ENCODE results near the gene OPCML. TPM values are rescaled to one million over a fixed set of nuclear protein-coding genes. Genes with fewer than 3 reads are reported as not detected.

The OPCML gene
- total RNA-seq, 5 donors from 2014 or later (not counting 1 experiment from before 2014, with no cell fraction given): not detected

DNA sequence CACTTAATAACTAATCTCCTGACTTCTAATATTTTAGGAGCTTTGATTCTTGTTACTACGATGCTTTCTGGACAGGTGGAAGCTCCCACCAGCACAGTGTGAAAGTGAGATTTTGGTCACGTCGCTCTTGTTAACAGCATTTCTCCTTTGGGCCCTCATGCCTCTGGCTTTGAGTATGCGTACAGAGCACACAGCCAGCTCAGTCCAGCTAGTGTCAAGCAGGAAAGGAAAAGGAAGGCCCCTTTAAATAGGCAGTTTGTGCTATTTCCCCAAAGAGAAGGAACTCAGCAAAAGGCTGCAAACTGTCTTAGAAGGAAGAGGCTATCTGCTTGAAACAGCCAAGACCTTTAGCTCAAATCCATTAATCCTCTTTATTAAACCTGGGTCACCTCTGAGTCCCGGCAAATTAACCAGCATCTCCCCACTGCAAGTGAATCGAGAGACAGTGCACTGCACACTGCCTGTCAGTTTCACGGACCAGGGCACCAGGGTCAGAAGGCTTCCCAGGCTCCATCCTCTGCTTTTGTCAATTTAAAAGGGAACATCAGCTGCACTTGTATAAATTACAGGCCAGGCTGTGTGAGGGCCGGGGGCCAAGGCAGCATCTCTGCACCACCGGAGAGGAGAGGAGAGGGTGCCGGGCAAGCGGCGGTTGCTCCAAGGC is 34.7 kb downstream of the OPCML start:
- 67% methylated on average over 7 of the region's 12 CpGs for WGBS (ENCODE audit: insufficient coverage)
- H3K4me3 Mint-ChIP-seq: no peak overlapping the region
- Histone ChIP-seq H3K4me1 (ENCODE audit: control insufficient read depth in 1 of 2, extremely low read depth in 1 of 2, insufficient read depth in 2 of 2, low read length in 2 of 2) (no peaks in the 10 kb centered on the region), H3K36me3 (ENCODE audit: control insufficient read depth in 2 of 2, extremely low read depth in 1 of 2, insufficient read depth in 1 of 2, low read length in 1 of 2) (no peaks in the 10 kb centered on the region), H3K27ac (ENCODE audit: low read length) (no peak overlapping the region), H3K9me3 (no peaks in the 10 kb centered on the region), H3K27me3 (replicated peaks in 1 of 2; ENCODE audit: control insufficient read depth in 2 of 2, extremely low read depth in 1 of 2, insufficient read depth in 2 of 2, low read length in 1 of 2) (peaks cover 0 to 3% of the 10 kb centered on the region in 2 experiments), H3K4me3 (ENCODE audit: control insufficient read depth in 1 of 2, extremely low read depth in 1 of 2, low read length in 1 of 2) (no peak overlapping the region)
- H3K4me1 Mint-ChIP-seq: no peaks in the 10 kb centered on the region
- CTCF ChIA-PET: no interaction called here
- no peak overlapping the region for H3K27ac Mint-ChIP-seq
- H3K36me3 Mint-ChIP-seq: no peaks in the 10 kb centered on the region
- peaks cover 0 to 1% of the 10 kb centered on the region in 2 donors for H3K27me3 Mint-ChIP-seq
- ATAC-seq (replicated peaks in 1 of 4): no peak
- POLR2A ChIA-PET: no interaction called here
- peaks cover 0 to 8% (median 8%) of the 10 kb centered on the region in 3 donors for H3K9me3 Mint-ChIP-seq
- DNase-seq: no peak

DNA sequence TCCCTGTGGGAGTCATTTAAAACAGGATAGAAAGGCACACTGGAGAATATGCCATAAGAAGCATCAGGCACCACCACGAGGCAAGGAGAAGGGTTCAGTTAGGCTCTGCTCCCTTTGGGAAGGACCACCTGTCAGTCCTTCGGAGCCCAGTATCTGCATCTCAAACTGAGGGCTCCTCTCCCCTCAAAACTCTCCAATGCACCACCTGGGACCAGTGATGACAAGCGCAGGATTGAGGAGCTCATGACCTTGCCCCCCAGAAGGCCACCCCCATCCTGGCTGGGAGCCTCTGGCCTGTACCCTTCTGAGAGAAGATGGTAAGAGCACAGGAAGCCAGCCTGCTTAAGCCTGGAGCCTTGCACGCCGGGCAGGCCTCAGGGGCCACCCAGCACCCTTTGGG is 39.4 kb downstream of the OPCML start:
- ChIA-PET POLR2A (no interaction called here), CTCF (no interaction called here)
- Histone ChIP-seq H3K4me3 (ENCODE audit: control insufficient read depth in 1 of 2, extremely low read depth in 1 of 2, low read length in 1 of 2) (no peak overlapping the region), H3K36me3 (ENCODE audit: control insufficient read depth in 2 of 2, extremely low read depth in 1 of 2, insufficient read depth in 1 of 2, low read length in 1 of 2) (no peaks in the 10 kb centered on the region), H3K27ac (ENCODE audit: low read length) (no peak overlapping the region), H3K9me3 (no peaks in the 10 kb centered on the region), H3K4me1 (ENCODE audit: control insufficient read depth in 1 of 2, extremely low read depth in 1 of 2, insufficient read depth in 2 of 2, low read length in 2 of 2) (no peaks in the 10 kb centered on the region), H3K27me3 (replicated peaks in 1 of 2; ENCODE audit: control insufficient read depth in 2 of 2, extremely low read depth in 1 of 2, insufficient read depth in 2 of 2, low read length in 1 of 2) (no peaks in the 10 kb centered on the region)
- WGBS (ENCODE audit: insufficient coverage): 56% methylated on average over 1 of the region's 5 CpGs
- no peak for ATAC-seq (replicated peaks in 1 of 4)
- Mint-ChIP-seq H3K4me1 (no peaks in the 10 kb centered on the region), H3K9me3 (peaks cover 0 to 14% (median 8%) of the 10 kb centered on the region in 3 donors), H3K36me3 (no peaks in the 10 kb centered on the region), H3K27ac (no peak overlapping the region), H3K27me3 (no peaks in the 10 kb centered on the region), H3K4me3 (no peak overlapping the region)
- no peak for DNase-seq

DNA sequence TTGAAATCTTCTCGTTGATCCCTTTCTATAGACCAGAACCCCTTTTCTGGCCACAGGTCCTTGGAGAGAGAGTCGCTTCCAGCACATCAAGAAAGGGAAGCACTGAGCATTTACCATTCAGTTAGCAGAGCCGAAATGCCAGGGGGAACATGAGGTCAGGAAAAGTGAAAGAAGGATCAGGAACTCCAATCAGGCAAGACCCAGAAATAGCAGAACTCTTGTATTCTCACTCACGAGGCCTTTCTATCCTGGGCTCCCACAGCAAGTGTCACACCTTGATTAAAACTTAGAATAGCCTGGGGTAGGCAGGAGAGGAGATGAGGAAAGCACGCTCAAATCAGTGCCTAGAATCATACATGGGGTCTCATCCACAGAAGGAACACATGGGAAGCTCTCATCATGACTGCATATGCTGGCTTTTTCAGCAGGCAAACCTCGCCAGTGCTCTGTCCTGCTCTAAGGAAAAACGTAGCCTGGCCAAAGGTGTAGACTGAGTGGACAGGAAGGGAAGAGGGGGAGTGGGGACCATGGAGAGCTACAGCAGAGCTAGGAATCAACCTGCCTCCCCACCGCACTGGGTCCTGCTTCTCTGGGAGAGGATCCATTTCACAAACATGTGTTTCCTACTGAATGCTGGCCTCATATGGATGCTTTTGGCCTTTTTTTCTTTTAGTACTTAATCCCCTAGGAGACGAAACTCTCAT is 40.5 kb downstream of the OPCML start:
- Histone ChIP-seq H3K36me3 (ENCODE audit: control insufficient read depth in 2 of 2, extremely low read depth in 1 of 2, insufficient read depth in 1 of 2, low read length in 1 of 2) (no peaks in the 10 kb centered on the region), H3K4me1 (ENCODE audit: control insufficient read depth in 1 of 2, extremely low read depth in 1 of 2, insufficient read depth in 2 of 2, low read length in 2 of 2) (no peaks in the 10 kb centered on the region), H3K27ac (ENCODE audit: low read length) (no peak overlapping the region), H3K4me3 (ENCODE audit: control insufficient read depth in 1 of 2, extremely low read depth in 1 of 2, low read length in 1 of 2) (no peak overlapping the region), H3K27me3 (replicated peaks in 1 of 2; ENCODE audit: control insufficient read depth in 2 of 2, extremely low read depth in 1 of 2, insufficient read depth in 2 of 2, low read length in 1 of 2) (no peaks in the 10 kb centered on the region), H3K9me3 (no peaks in the 10 kb centered on the region)
- CTCF ChIA-PET: no interaction called here
- no peak for DNase-seq
- POLR2A ChIA-PET: no interaction called here
- 42% methylated on average over 5 of the region's 9 CpGs for WGBS (ENCODE audit: insufficient coverage)
- Mint-ChIP-seq H3K36me3 (no peaks in the 10 kb centered on the region), H3K27me3 (no peaks in the 10 kb centered on the region), H3K27ac (no peak overlapping the region), H3K4me1 (no peaks in the 10 kb centered on the region), H3K4me3 (no peak overlapping the region), H3K9me3 (peaks cover 2 to 16% (median 8%) of the 10 kb centered on the region in 3 donors)
- no peak for ATAC-seq (replicated peaks in 1 of 4)

DNA sequence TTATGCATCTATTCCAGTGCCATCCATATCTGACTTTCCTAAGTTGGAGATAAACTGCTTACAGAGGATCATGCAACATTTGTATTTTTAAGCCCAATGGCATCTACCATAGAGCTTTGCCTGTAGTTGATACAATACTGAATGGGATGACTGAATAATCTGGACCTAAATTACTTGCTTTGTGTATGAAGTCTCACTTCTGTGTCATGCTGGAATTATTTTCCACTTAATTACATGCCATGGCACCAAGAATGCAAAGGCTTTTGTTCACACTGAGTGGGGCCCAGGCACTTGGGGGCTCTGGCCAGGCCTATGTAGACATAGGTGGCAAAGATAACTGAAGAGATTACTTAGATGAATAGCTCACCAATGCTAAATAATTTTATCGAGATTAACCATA is 51.6 kb downstream of the OPCML start:
- no peak overlapping the region for H3K4me3 ChIP-seq (ENCODE audit: control insufficient read depth in 1 of 2, extremely low read depth in 1 of 2, low read length in 1 of 2)
- Mint-ChIP-seq H3K36me3 (no peaks in the 10 kb centered on the region), H3K4me3 (no peak overlapping the region), H3K27ac (no peak overlapping the region), H3K9me3 (peaks cover 8 to 23% (median 20%) of the 10 kb centered on the region in 3 donors), H3K27me3 (peaks cover 0 to 14% of the 10 kb centered on the region in 2 donors), H3K4me1 (no peaks in the 10 kb centered on the region)
- DNase-seq (no peak), ATAC-seq (replicated peaks in 1 of 4) (no peak)
- no CpG with 5 or more reads among the region's 1 CpG for WGBS (ENCODE audit: insufficient coverage)
- ChIA-PET POLR2A (no interaction called here), CTCF (no interaction called here)
- H3K27ac ChIP-seq (ENCODE audit: low read length): no peak overlapping the region
- H3K36me3 ChIP-seq (ENCODE audit: control insufficient read depth in 2 of 2, extremely low read depth in 1 of 2, insufficient read depth in 1 of 2, low read length in 1 of 2): no peaks in the 10 kb centered on the region
- no peaks in the 10 kb centered on the region for H3K4me1 ChIP-seq (ENCODE audit: control insufficient read depth in 1 of 2, extremely low read depth in 1 of 2, insufficient read depth in 2 of 2, low read length in 2 of 2)
- H3K9me3 ChIP-seq: no peaks in the 10 kb centered on the region
- H3K27me3 ChIP-seq (replicated peaks in 1 of 2; ENCODE audit: control insufficient read depth in 2 of 2, extremely low read depth in 1 of 2, insufficient read depth in 2 of 2, low read length in 1 of 2): no peaks in the 10 kb centered on the region

DNA sequence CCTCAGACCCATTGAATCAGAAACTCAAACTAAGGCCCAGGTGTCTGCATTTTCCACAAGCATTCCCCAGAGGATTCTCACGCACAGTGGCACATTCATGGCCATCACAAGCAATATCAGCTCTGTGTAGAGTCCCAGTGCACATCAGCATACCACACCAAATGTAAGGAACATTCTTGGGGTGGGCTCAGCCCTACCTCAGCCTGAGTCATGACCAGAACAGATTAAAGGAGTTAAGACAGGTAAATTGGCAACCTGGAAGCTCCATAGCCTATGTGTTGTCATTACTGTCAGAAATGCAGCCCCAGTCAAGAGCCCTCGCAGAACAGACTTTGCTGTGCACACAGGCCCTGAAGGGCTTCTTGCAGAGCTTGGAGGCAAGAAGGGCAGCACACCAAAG is 53.1 kb downstream of the OPCML start:
- Mint-ChIP-seq H3K27ac (no peak overlapping the region), H3K36me3 (no peaks in the 10 kb centered on the region), H3K9me3 (peaks cover 8 to 26% (median 19%) of the 10 kb centered on the region in 3 donors), H3K4me3 (no peak overlapping the region), H3K4me1 (no peaks in the 10 kb centered on the region), H3K27me3 (peaks cover 0 to 14% of the 10 kb centered on the region in 2 donors)
- ChIA-PET CTCF (no interaction called here), POLR2A (no interaction called here)
- DNase-seq: no peak
- H3K27ac ChIP-seq (ENCODE audit: low read length): no peak overlapping the region
- 55% methylated on average over 1 of the region's 2 CpGs for WGBS (ENCODE audit: insufficient coverage)
- no peak overlapping the region for H3K4me3 ChIP-seq (ENCODE audit: control insufficient read depth in 1 of 2, extremely low read depth in 1 of 2, low read length in 1 of 2)
- H3K36me3 ChIP-seq (ENCODE audit: control insufficient read depth in 2 of 2, extremely low read depth in 1 of 2, insufficient read depth in 1 of 2, low read length in 1 of 2): no peaks in the 10 kb centered on the region
- no peak for ATAC-seq (replicated peaks in 1 of 4)
- no peaks in the 10 kb centered on the region for H3K9me3 ChIP-seq
- no peaks in the 10 kb centered on the region for H3K27me3 ChIP-seq (replicated peaks in 1 of 2; ENCODE audit: control insufficient read depth in 2 of 2, extremely low read depth in 1 of 2, insufficient read depth in 2 of 2, low read length in 1 of 2)
- no peaks in the 10 kb centered on the region for H3K4me1 ChIP-seq (ENCODE audit: control insufficient read depth in 1 of 2, extremely low read depth in 1 of 2, insufficient read depth in 2 of 2, low read length in 2 of 2)

DNA sequence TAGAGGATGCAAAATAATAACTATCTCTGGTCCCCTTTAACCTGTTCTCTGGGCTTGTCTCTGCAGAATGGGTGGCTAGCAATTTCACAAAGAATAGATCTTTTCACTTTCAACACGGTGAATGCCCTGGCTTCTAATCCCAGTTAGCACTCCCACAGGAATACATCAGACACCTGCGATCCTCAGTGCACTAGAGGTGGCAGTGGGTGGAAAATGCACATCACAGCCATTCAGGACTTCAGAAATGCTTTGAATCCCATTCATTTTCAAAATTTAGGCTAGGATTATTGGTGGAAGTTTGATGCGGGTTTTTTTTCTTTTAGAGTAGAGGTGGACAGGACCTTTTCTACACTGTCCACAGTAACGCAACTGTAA is 55.1 kb downstream of the OPCML start:
- DNase-seq (no peak), ATAC-seq (replicated peaks in 1 of 4) (no peak)
- no peaks in the 10 kb centered on the region for H3K4me1 ChIP-seq (ENCODE audit: control insufficient read depth in 1 of 2, extremely low read depth in 1 of 2, insufficient read depth in 2 of 2, low read length in 2 of 2)
- Mint-ChIP-seq H3K9me3 (peaks cover 8 to 21% (median 10%) of the 10 kb centered on the region in 3 donors), H3K4me3 (no peak overlapping the region), H3K36me3 (no peaks in the 10 kb centered on the region), H3K4me1 (no peaks in the 10 kb centered on the region), H3K27ac (no peak overlapping the region), H3K27me3 (peaks cover 0 to 17% of the 10 kb centered on the region in 2 donors)
- H3K4me3 ChIP-seq (ENCODE audit: control insufficient read depth in 1 of 2, extremely low read depth in 1 of 2, low read length in 1 of 2): no peak overlapping the region
- no peaks in the 10 kb centered on the region for H3K27me3 ChIP-seq (replicated peaks in 1 of 2; ENCODE audit: control insufficient read depth in 2 of 2, extremely low read depth in 1 of 2, insufficient read depth in 2 of 2, low read length in 1 of 2)
- POLR2A ChIA-PET: no interaction called here
- H3K9me3 ChIP-seq: no peaks in the 10 kb centered on the region
- no peak overlapping the region for H3K27ac ChIP-seq (ENCODE audit: low read length)
- 100% methylated on average over 1 of the region's 4 CpGs for WGBS (ENCODE audit: insufficient coverage)
- CTCF ChIA-PET: no interaction called here
- H3K36me3 ChIP-seq (ENCODE audit: control insufficient read depth in 2 of 2, extremely low read depth in 1 of 2, insufficient read depth in 1 of 2, low read length in 1 of 2): no peaks in the 10 kb centered on the region
